ENCODE data around the gene CEACAM18. TPM values are rescaled to one million over a fixed set of nuclear protein-coding genes. Genes with fewer than 3 reads are reported as not detected.

Gene CEACAM18
- total RNA-seq, 2 donors from 2014 or later: not detected

- WGBS, 2 donors: 67 to 69% methylated on average over 12 of the region's 12 CpGs
- Histone ChIP-seq H3K4me1 (no peaks in the 10 kb centered on the region), H3K9me3 (no peaks in the 10 kb centered on the region), H3K27ac (no peak overlapping the region), H3K36me3 (replicated peaks in 1 of 2; ENCODE audit: insufficient read depth in 1 of 2, low read depth in 2 of 2) (no peaks in the 10 kb centered on the region), H3K4me3 (no peak overlapping the region), H3K27me3 (no peaks in the 10 kb centered on the region)
- intact Hi-C loops (cut with DNase I): loop anchor here (10.0 kb wide), 1 partner anchor 175 kb away; no protein-coding TSS in a partner anchor
- TF ChIP-seq CTCF (IDR thresholded peaks at IDR 0.05) (no peak), POLR2A (IDR thresholded peaks at IDR 0.05) (no peak)
- no peak for ATAC-seq
- no peak for DNase-seq
These were observed 1.4 kb downstream of the CEACAM18 start for GRCh38 chr19:51479531-51480331.

- Histone ChIP-seq H3K4me1 (no peaks in the 10 kb centered on the region), H3K27me3 (no peaks in the 10 kb centered on the region), H3K4me3 (no peak overlapping the region), H3K36me3 (replicated peaks in 1 of 2; ENCODE audit: insufficient read depth in 1 of 2, low read depth in 2 of 2) (no peaks in the 10 kb centered on the region), H3K27ac (no peak overlapping the region), H3K9me3 (no peaks in the 10 kb centered on the region)
- no peak for TF ChIP-seq POLR2A (IDR thresholded peaks at IDR 0.05)
- TF ChIP-seq CTCF (IDR thresholded peaks at IDR 0.05): no peak
- DNase-seq (no peak), ATAC-seq (no peak)
- intact Hi-C loops (cut with DNase I): no loop called here
- 29 to 30% methylated on average over 8 of the region's 8 CpGs for WGBS, 2 donors
These were observed 2.3 kb downstream of the CEACAM18 start for GRCh38 chr19:51480590-51480989.

GRCh38 chr19:51485960-51486660 lies 7.8 kb downstream of the CEACAM18 start:
- ATAC-seq (no peak), DNase-seq (no peak)
- Histone ChIP-seq H3K27me3 (no peaks in the 10 kb centered on the region), H3K4me1 (no peaks in the 10 kb centered on the region), H3K36me3 (replicated peaks in 1 of 2; ENCODE audit: insufficient read depth in 1 of 2, low read depth in 2 of 2) (no peaks in the 10 kb centered on the region), H3K9me3 (no peaks in the 10 kb centered on the region), H3K4me3 (no peak overlapping the region), H3K27ac (no peak overlapping the region)
- intact Hi-C loops (cut with DNase I): no loop called here
- 56 to 74% methylated on average over 5 of the region's 5 CpGs for WGBS, 2 donors
- TF ChIP-seq POLR2A (IDR thresholded peaks at IDR 0.05): no peak
- no peak for TF ChIP-seq CTCF (IDR thresholded peaks at IDR 0.05)

- no peaks in the 10 kb centered on the region for H3K9me3 ChIP-seq
- H3K36me3 ChIP-seq (replicated peaks in 1 of 2; ENCODE audit: insufficient read depth in 1 of 2, low read depth in 2 of 2): no peaks in the 10 kb centered on the region
- TF ChIP-seq POLR2A (IDR thresholded peaks at IDR 0.05) (no peak), CTCF (IDR thresholded peaks at IDR 0.05) (no peak)
- intact Hi-C loops (cut with DNase I): no loop called here
- WGBS, 2 donors: 57 to 58% methylated on average over 3 of the region's 3 CpGs
- H3K27ac ChIP-seq: no peak overlapping the region
- H3K27me3 ChIP-seq: no peaks in the 10 kb centered on the region
- no peak overlapping the region for H3K4me3 ChIP-seq
- DNase-seq (no peak), ATAC-seq (no peak)
- H3K4me1 ChIP-seq: no peaks in the 10 kb centered on the region
These were observed 10.2 kb downstream of the CEACAM18 start for GRCh38 chr19:51488491-51488890.

Data from body of pancreas (tissue), 4 donors.